GM23338 (cell line): ENCODE data around the gene DARS2. TPM values are rescaled to one million over a fixed set of nuclear protein-coding genes. Genes with fewer than 3 reads are reported as not detected.

Source experiments
- ATAC-seq: fragments of 200-7000 bp; cut with Tn5 transposase; 3 replicates; pipeline ENCODE4 v1.9.1; 2020
- DNase-seq: peaks from one replicate; pipeline ENCODE4 v3.0.0-alpha.2; 2015; ENCODE audit warnings: low spot score
- H2AFZ ChIP-seq: fragments of 200-600 bp; sonication (generic); 2 replicates; pipeline ENCODE4 v1.8.0; 2016; ENCODE audit warnings: antibody characterized with exemption, mild to moderate bottlenecking, moderate library complexity
- H3F3A ChIP-seq: fragments of 200-600 bp; sonication (generic); replicated peaks from 2 replicates; pipeline ENCODE4 v1.8.0; 2017; ENCODE audit warnings: antibody characterized with exemption, mixed run types, low read depth
- H3K27ac ChIP-seq: fragments of 200-600 bp; sonication (generic); 2 replicates; pipeline ENCODE4 v1.6.1; 2016; ENCODE audit warnings: low read depth
- H3K27me3 ChIP-seq: fragments of 200-600 bp; sonication (generic); 2 replicates; pipeline ENCODE4 v1.8.0; 2016; ENCODE audit warnings: mild to moderate bottlenecking, mixed run types, moderate library complexity; ENCODE audit not compliant: insufficient read depth
- H3K36me3 ChIP-seq: fragments of 200-600 bp; sonication (generic); 2 replicates; pipeline ENCODE4 v1.8.0; 2016; ENCODE audit warnings: mild to moderate bottlenecking; ENCODE audit not compliant: insufficient read depth
- H3K4me1 ChIP-seq: fragments of 200-600 bp; sonication (generic); 2 replicates; pipeline ENCODE4 v1.8.0; 2016; ENCODE audit warnings: mild to moderate bottlenecking, moderate library complexity; ENCODE audit not compliant: insufficient read depth
- H3K4me2 ChIP-seq: fragments of 200-600 bp; sonication (generic); 2 replicates; pipeline ENCODE4 v1.7.1; 2017; ENCODE audit warnings: mixed run types
- H3K4me3 ChIP-seq: fragments of 200-600 bp; sonication (generic); 2 replicates; pipeline ENCODE4 v1.6.1; 2016; ENCODE audit warnings: mixed run types
- H3K79me2 ChIP-seq: fragments of 200-600 bp; sonication (generic); replicated peaks from 2 replicates; pipeline ENCODE4 v1.8.0; 2017; ENCODE audit warnings: mild to moderate bottlenecking; ENCODE audit not compliant: insufficient read depth
- H3K9me2 ChIP-seq: fragments of 200-600 bp; sonication (generic); 2 replicates; pipeline ENCODE4 v1.8.0; 2017; ENCODE audit not compliant: insufficient read depth
- H4K20me1 ChIP-seq: fragments of 200-600 bp; sonication (generic); replicated peaks from 2 replicates; pipeline ENCODE4 v1.8.0; 2017; ENCODE audit warnings: mild to moderate bottlenecking; ENCODE audit not compliant: insufficient read depth
- H3K27ac Mint-ChIP-seq: 2 replicates; pipeline ENCODE4 v1.8.0; 2020; ENCODE audit warnings: inconsistent platforms, mild to moderate bottlenecking, moderate library complexity, mixed read lengths
- H3K27me3 Mint-ChIP-seq: 3 replicates; pipeline ENCODE4 v1.8.0; 2022; ENCODE audit warnings: low read depth, mild to moderate bottlenecking, moderate library complexity, mixed read lengths, inconsistent platforms; ENCODE audit not compliant: insufficient read depth, poor library complexity
- H3K36me3 Mint-ChIP-seq: 3 replicates; pipeline ENCODE4 v1.8.0; 2021; ENCODE audit warnings: low read depth, mild to moderate bottlenecking, inconsistent platforms, moderate library complexity, mixed read lengths
- H3K4me1 Mint-ChIP-seq: 3 replicates; pipeline ENCODE4 v1.8.0; 2020; ENCODE audit warnings: mild to moderate bottlenecking, inconsistent platforms, mixed read lengths
- H3K4me3 Mint-ChIP-seq: 3 replicates; pipeline ENCODE4 v1.8.0; 2021; ENCODE audit warnings: moderate library complexity, mild to moderate bottlenecking, inconsistent platforms, mixed read lengths
- H3K9me3 Mint-ChIP-seq: 3 replicates; pipeline ENCODE4 v1.8.0; 2020; ENCODE audit warnings: moderate library complexity, mild to moderate bottlenecking, inconsistent platforms, mixed read lengths
- NANOG ChIP-seq: IDR thresholded peaks from 2 replicates; pipeline ENCODE4 v1.6.1; 2016; ENCODE audit warnings: antibody characterized with exemption, borderline replicate concordance
- polyA plus RNA-seq: library from polyadenylated mRNA; unstranded; fragments of >200 nt; fragmentation: Nextera tagmentation; extraction: Ambion mirVana; gene quantifications from 2 replicates; pipeline ENCODE4 v1.2.1, GENCODE V29; 2016
- total RNA-seq: library from RNA; depleted of rRNA; stranded (reverse); fragments of >200 nt; shearing (Covaris generic); gene quantifications from 2 replicates; pipeline ENCODE4 v1.2.3, GENCODE V29; 2014
- TF ChIP-seq, protein P1 (sequence below): IDR thresholded peaks from 2 replicates; pipeline ENCODE4 v1.6.1; 2016; ENCODE audit warnings: antibody characterized with exemption
- TF ChIP-seq, protein P2 (sequence below): IDR thresholded peaks from one replicate; pipeline ENCODE4 v1.6.1; 2018; ENCODE audit warnings: antibody characterized with exemption; ENCODE audit not compliant: unreplicated experiment
- TF ChIP-seq, protein P3 (sequence below), 2 experiments: fragments of 200-600 bp in 1 of 2; sonication (generic) in 1 of 2; conservative IDR thresholded peaks; 2 replicates each; pipeline versions ENCODE4 v1.5.1 to v1.6.1; 2016 to 2017; ENCODE audit warnings: antibody characterized with exemption in 2 of 2, low read depth in 2 of 2, mild to moderate bottlenecking in 2 of 2, moderate library complexity in 1 of 2

The DARS2 gene
- total and polyA plus RNA-seq, 2 experiments from 2014 or later, result 18.1 to 41.1 TPM

DNA sequence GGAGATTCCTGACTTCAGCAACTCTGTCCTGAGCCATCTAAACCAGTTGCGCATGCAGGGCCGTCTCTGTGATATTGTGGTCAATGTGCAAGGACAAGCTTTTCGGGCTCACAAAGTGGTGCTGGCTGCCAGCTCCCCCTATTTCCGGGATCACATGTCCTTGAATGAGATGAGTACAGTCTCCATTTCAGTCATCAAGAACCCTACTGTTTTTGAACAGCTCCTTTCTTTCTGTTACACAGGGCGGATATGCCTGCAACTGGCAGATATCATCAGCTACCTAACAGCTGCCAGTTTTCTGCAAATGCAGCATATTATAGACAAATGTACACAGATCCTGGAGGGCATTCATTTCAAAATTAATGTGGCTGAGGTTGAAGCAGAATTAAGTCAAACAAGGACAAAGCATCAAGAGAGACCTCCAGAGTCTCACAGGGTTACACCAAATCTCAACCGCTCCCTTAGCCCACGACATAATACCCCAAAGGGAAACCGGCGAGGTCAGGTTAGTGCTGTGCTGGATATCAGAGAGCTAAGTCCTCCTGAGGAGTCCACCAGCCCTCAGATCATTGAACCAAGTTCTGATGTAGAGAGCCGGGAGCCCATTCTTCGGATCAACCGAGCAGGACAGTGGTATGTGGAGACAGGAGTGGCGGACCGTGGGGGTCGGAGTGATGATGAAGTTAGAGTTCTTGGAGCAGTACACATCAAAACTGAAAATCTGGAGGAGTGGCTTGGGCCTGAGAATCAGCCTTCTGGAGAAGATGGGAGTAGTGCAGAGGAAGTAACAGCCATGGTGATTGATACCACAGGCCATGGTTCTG is 46.0 kb downstream of the DARS2 start (continued):
- TF ChIP-seq, protein P1, sequence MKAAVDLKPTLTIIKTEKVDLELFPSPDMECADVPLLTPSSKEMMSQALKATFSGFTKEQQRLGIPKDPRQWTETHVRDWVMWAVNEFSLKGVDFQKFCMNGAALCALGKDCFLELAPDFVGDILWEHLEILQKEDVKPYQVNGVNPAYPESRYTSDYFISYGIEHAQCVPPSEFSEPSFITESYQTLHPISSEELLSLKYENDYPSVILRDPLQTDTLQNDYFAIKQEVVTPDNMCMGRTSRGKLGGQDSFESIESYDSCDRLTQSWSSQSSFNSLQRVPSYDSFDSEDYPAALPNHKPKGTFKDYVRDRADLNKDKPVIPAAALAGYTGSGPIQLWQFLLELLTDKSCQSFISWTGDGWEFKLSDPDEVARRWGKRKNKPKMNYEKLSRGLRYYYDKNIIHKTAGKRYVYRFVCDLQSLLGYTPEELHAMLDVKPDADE, result no peak
- TF ChIP-seq, protein P2, sequence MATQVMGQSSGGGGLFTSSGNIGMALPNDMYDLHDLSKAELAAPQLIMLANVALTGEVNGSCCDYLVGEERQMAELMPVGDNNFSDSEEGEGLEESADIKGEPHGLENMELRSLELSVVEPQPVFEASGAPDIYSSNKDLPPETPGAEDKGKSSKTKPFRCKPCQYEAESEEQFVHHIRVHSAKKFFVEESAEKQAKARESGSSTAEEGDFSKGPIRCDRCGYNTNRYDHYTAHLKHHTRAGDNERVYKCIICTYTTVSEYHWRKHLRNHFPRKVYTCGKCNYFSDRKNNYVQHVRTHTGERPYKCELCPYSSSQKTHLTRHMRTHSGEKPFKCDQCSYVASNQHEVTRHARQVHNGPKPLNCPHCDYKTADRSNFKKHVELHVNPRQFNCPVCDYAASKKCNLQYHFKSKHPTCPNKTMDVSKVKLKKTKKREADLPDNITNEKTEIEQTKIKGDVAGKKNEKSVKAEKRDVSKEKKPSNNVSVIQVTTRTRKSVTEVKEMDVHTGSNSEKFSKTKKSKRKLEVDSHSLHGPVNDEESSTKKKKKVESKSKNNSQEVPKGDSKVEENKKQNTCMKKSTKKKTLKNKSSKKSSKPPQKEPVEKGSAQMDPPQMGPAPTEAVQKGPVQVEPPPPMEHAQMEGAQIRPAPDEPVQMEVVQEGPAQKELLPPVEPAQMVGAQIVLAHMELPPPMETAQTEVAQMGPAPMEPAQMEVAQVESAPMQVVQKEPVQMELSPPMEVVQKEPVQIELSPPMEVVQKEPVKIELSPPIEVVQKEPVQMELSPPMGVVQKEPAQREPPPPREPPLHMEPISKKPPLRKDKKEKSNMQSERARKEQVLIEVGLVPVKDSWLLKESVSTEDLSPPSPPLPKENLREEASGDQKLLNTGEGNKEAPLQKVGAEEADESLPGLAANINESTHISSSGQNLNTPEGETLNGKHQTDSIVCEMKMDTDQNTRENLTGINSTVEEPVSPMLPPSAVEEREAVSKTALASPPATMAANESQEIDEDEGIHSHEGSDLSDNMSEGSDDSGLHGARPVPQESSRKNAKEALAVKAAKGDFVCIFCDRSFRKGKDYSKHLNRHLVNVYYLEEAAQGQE, result no peak

DNA sequence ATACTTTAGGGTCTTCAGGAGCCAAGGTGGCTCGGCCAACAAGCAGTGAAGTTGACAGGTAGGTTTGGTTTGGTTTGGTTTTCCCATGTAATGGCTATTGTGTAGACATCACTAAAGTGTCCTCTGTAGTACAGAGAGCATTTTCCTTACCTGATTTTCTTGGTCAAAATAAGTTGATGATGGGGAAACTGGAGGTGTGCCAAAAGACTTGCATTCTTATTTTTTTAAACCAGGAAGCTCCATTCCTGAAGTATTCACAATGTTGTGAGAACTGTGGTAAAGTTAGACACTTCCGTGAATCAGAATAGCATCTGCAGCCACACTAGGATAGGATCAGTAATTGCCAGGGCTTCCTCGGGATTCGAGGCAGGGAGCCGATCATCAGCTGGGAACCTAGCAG is 46.6 kb downstream of the DARS2 start:
- Mint-ChIP-seq H3K36me3 (peaks cover 55% of the 10 kb centered on the region), H3K4me3 (no peak overlapping the region; the same call in 2 of the 3 replicates), H3K27me3 (peaks cover 22% of the 10 kb centered on the region), H3K4me1 (peaks cover 21% of the 10 kb centered on the region), H3K27ac (no peak overlapping the region; the same call in 1 of the 2 replicates), H3K9me3 (peaks cover 9% of the 10 kb centered on the region; the same call in 2 of the 3 replicates)
- no peaks in the 10 kb centered on the region for H3K27me3 ChIP-seq
- H2AFZ ChIP-seq, result no peak overlapping the region
- TF ChIP-seq, protein P1, result no peak
- no peak overlapping the region for H3K4me3 ChIP-seq
- peak overlapping the region; percentile 21 for H3K27ac ChIP-seq
- H3K36me3 ChIP-seq, result peaks cover 14% of the 10 kb centered on the region
- DNase-seq (no peak), ATAC-seq (no peak)
- peaks cover 4% of the 10 kb centered on the region for H4K20me1 ChIP-seq
- H3F3A ChIP-seq, result peaks cover 23% of the 10 kb centered on the region
- H3K4me1 ChIP-seq, result peaks cover 14% of the 10 kb centered on the region
- H3K79me2 ChIP-seq, result peaks cover 61% of the 10 kb centered on the region
- no peak overlapping the region for H3K4me2 ChIP-seq
- no peaks in the 10 kb centered on the region for H3K9me2 ChIP-seq

DNA sequence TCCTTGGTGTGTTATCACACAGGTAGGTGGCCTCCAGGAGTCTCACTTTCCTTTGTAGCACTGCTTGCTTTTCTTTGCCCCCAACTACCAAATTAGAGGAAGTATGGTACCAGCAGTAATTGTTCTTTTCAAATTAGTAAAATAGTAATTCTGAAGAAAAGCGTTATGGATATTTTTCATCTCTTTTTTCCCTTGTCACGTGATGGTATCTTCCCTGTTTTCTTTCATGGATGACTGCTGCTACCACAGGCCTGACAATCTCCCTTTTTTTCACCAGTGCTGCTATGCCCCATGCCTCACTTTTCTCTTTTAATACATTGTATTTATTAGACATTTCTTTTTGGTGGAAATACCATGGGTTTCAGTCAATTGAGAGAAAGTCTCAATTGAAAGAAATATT is 47.0 kb downstream of the DARS2 start:
- no peaks in the 10 kb centered on the region for H4K20me1 ChIP-seq
- peaks cover 10% of the 10 kb centered on the region for H3K36me3 ChIP-seq
- H3K4me1 ChIP-seq, result peaks cover 11% of the 10 kb centered on the region
- peaks cover 19% of the 10 kb centered on the region for H3F3A ChIP-seq
- DNase-seq (no peak), ATAC-seq (no peak)
- Mint-ChIP-seq H3K4me1 (peaks cover 21% of the 10 kb centered on the region), H3K27me3 (peaks cover 18% of the 10 kb centered on the region), H3K9me3 (peaks cover 8% of the 10 kb centered on the region; the same call in 2 of the 3 replicates), H3K27ac (no peak overlapping the region; the same call in 1 of the 2 replicates), H3K36me3 (peaks cover 53% of the 10 kb centered on the region), H3K4me3 (no peak overlapping the region; the same call in 2 of the 3 replicates)
- no peaks in the 10 kb centered on the region for H3K27me3 ChIP-seq
- no peak overlapping the region for H2AFZ ChIP-seq
- H3K79me2 ChIP-seq, result peaks cover 57% of the 10 kb centered on the region
- no peaks in the 10 kb centered on the region for H3K9me2 ChIP-seq
- H3K4me3 ChIP-seq, result peak overlapping the region; percentile 24; the same call in 1 of the 2 replicates
- peak overlapping the region; percentile 21; the same call in 1 of the 2 replicates for H3K27ac ChIP-seq
- TF ChIP-seq, protein P3, sequence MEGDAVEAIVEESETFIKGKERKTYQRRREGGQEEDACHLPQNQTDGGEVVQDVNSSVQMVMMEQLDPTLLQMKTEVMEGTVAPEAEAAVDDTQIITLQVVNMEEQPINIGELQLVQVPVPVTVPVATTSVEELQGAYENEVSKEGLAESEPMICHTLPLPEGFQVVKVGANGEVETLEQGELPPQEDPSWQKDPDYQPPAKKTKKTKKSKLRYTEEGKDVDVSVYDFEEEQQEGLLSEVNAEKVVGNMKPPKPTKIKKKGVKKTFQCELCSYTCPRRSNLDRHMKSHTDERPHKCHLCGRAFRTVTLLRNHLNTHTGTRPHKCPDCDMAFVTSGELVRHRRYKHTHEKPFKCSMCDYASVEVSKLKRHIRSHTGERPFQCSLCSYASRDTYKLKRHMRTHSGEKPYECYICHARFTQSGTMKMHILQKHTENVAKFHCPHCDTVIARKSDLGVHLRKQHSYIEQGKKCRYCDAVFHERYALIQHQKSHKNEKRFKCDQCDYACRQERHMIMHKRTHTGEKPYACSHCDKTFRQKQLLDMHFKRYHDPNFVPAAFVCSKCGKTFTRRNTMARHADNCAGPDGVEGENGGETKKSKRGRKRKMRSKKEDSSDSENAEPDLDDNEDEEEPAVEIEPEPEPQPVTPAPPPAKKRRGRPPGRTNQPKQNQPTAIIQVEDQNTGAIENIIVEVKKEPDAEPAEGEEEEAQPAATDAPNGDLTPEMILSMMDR (conservative IDR thresholded peaks at IDR 0.05; ENCODE audit: low read depth in 2 of 2), result peak in 1 of 2 experiments; percentile 41; a peak in 2 of 4 replicates
- TF ChIP-seq NANOG, result no peak
- H3K4me2 ChIP-seq, result no peak overlapping the region
